ENCODE measurements around the gene CAPZA1. TPM values are rescaled to one million over a fixed set of nuclear protein-coding genes. Genes with fewer than 3 reads are reported as not detected.

CAPZA1 gene
- total and polyA plus RNA-seq, 10 of the 15 experiments (the other 5 are each of a cell fraction or from before 2014, with no cell fraction given): 187 to 886 (median 278) TPM

DNA sequence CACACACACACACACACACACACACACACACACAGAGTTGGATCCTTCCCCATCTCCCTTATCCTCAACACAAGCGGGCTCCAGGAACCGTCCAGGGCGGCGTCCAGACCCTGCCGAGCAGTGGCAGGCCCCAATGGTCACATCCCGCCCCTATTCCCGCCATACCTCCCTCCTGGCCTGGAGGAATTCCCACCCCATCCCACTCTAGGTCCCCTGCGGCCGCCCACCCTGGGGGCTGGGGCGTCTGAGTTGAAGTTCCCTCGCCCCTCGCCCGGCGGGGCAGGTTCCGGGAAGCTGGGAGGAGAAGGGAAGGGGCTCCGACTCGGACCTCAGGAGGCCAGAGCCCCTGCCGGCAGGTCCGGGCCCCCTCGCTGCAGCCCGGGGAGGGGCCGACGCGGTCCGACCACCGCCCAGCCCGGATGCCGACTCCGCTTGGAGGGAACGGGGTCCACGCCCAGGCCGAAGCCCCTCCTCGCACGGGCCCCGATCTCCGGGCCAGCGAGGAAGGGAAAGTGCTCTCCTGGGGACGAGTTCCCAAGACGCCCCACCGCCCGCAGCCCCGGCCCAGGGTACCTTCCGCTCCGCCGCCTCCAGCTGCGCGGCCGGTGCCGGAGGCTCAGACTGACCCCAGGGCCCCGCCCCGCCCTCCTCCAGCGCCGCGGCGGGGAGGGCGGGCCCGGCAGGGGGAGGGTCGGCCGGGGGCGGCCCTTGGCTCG is 87.0 kb downstream of the CAPZA1 start, which contains the start of gene RHOC (continued):
- TF ChIP-seq, protein P1, sequence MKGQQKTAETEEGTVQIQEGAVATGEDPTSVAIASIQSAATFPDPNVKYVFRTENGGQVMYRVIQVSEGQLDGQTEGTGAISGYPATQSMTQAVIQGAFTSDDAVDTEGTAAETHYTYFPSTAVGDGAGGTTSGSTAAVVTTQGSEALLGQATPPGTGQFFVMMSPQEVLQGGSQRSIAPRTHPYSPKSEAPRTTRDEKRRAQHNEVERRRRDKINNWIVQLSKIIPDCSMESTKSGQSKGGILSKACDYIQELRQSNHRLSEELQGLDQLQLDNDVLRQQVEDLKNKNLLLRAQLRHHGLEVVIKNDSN (IDR thresholded peaks at IDR 0.05; ENCODE audit: borderline replicate concordance, extremely low read length, insufficient read depth, low read depth, low read length): no peak
- no peak for TF ChIP-seq MEF2A (IDR thresholded peaks at IDR 0.05; ENCODE audit: insufficient read depth, low read depth, low read length)
- TF ChIP-seq POLR2A (IDR thresholded peaks at IDR 0.05; ENCODE audit: low read depth, low read length): peak; percentile 78
- TF ChIP-seq GABPA (IDR thresholded peaks at IDR 0.05; ENCODE audit: low read depth): no peak
- TF ChIP-seq CBX5 (IDR thresholded peaks at IDR 0.05; ENCODE audit: low read depth): no peak
- TF ChIP-seq HDGF (IDR thresholded peaks at IDR 0.05): no peak
- TF ChIP-seq, protein P2, sequence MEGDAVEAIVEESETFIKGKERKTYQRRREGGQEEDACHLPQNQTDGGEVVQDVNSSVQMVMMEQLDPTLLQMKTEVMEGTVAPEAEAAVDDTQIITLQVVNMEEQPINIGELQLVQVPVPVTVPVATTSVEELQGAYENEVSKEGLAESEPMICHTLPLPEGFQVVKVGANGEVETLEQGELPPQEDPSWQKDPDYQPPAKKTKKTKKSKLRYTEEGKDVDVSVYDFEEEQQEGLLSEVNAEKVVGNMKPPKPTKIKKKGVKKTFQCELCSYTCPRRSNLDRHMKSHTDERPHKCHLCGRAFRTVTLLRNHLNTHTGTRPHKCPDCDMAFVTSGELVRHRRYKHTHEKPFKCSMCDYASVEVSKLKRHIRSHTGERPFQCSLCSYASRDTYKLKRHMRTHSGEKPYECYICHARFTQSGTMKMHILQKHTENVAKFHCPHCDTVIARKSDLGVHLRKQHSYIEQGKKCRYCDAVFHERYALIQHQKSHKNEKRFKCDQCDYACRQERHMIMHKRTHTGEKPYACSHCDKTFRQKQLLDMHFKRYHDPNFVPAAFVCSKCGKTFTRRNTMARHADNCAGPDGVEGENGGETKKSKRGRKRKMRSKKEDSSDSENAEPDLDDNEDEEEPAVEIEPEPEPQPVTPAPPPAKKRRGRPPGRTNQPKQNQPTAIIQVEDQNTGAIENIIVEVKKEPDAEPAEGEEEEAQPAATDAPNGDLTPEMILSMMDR (IDR thresholded peaks at IDR 0.05 in 2 of 3, conservative IDR thresholded peaks at IDR 0.05 in 1 of 3; ENCODE audit: control insufficient read depth in 2 of 3, extremely low read depth in 1 of 3, insufficient read depth in 1 of 3, low read depth in 3 of 3, low read length in 3 of 3): no peak
- no peak for TF ChIP-seq ZNF217 (IDR thresholded peaks at IDR 0.05)
- no peak for TF ChIP-seq MYC (IDR thresholded peaks at IDR 0.05; ENCODE audit: insufficient read depth, insufficient read length, insufficient replicate concordance, low read length, severe bottlenecking)
- TF ChIP-seq RB1 (IDR thresholded peaks at IDR 0.05; ENCODE audit: borderline replicate concordance): no peak
- TF ChIP-seq RELA (IDR thresholded peaks at IDR 0.05; ENCODE audit: borderline replicate concordance, partially characterized antibody): no peak
- no peak for TF ChIP-seq NBN (IDR thresholded peaks at IDR 0.05)
- TF ChIP-seq HDAC6 (IDR thresholded peaks at IDR 0.05; ENCODE audit: unreplicated experiment): no peak
- TF ChIP-seq TCF3 (IDR thresholded peaks at IDR 0.05; ENCODE audit: borderline replicate concordance, insufficient read depth, low read depth, low read length): 0 out of 2 replicates have a peak, but pooled peaks have one; percentile 4
- TF ChIP-seq RUNX3 (IDR thresholded peaks at IDR 0.05; ENCODE audit: low read length): no peak
- no peak for TF ChIP-seq ZNF207 (IDR thresholded peaks at IDR 0.05; ENCODE audit: borderline replicate concordance)
- TF ChIP-seq CREM (IDR thresholded peaks at IDR 0.05; ENCODE audit: low read depth): no peak
- TF ChIP-seq KDM1A (IDR thresholded peaks at IDR 0.05; ENCODE audit: borderline replicate concordance): no peak
- TF ChIP-seq FOXK2 (IDR thresholded peaks at IDR 0.05): no peak
- TF ChIP-seq, protein P3, sequence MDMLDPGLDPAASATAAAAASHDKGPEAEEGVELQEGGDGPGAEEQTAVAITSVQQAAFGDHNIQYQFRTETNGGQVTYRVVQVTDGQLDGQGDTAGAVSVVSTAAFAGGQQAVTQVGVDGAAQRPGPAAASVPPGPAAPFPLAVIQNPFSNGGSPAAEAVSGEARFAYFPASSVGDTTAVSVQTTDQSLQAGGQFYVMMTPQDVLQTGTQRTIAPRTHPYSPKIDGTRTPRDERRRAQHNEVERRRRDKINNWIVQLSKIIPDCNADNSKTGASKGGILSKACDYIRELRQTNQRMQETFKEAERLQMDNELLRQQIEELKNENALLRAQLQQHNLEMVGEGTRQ (IDR thresholded peaks at IDR 0.05; ENCODE audit: borderline replicate concordance, low read depth, low read length): no peak
- TF ChIP-seq ZBED1 (IDR thresholded peaks at IDR 0.05; ENCODE audit: borderline replicate concordance): no peak
- TF ChIP-seq SPI1 (IDR thresholded peaks at IDR 0.05; ENCODE audit: borderline replicate concordance, insufficient read depth, low read depth, low read length): no peak
- no peak for TF ChIP-seq ZNF24 (IDR thresholded peaks at IDR 0.05)
- TF ChIP-seq, protein P4, sequence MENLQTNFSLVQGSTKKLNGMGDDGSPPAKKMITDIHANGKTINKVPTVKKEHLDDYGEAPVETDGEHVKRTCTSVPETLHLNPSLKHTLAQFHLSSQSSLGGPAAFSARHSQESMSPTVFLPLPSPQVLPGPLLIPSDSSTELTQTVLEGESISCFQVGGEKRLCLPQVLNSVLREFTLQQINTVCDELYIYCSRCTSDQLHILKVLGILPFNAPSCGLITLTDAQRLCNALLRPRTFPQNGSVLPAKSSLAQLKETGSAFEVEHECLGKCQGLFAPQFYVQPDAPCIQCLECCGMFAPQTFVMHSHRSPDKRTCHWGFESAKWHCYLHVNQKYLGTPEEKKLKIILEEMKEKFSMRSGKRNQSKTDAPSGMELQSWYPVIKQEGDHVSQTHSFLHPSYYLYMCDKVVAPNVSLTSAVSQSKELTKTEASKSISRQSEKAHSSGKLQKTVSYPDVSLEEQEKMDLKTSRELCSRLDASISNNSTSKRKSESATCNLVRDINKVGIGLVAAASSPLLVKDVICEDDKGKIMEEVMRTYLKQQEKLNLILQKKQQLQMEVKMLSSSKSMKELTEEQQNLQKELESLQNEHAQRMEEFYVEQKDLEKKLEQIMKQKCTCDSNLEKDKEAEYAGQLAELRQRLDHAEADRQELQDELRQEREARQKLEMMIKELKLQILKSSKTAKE (IDR thresholded peaks at IDR 0.05; ENCODE audit: low read depth, poor library complexity, severe bottlenecking): no peak
- no peak for TF ChIP-seq STAT1 (conservative IDR thresholded peaks at IDR 0.05)
- TF ChIP-seq TCF12 (IDR thresholded peaks at IDR 0.05; ENCODE audit: low read depth, low read length): no peak
- no peak for TF ChIP-seq ZNF274 (IDR thresholded peaks at IDR 0.05; ENCODE audit: insufficient read depth, insufficient read length)
